BJ (cell line): ENCODE measurements around the gene HEY2. TPM values are rescaled to one million over a fixed set of nuclear protein-coding genes. Genes with fewer than 3 reads are reported as not detected.

Source experiments
- CTCF ChIA-PET: fragments of 350-600 bp; formaldehyde crosslinking; extraction: SDS; loops from one replicate; lab custom pipeline; 2021; ENCODE audit warnings: antibody characterized with exemption, inconsistent platforms; lab: Yijun Ruan, JAX
- POLR2A ChIA-PET: fragments of 300-600 bp; sonication (Branson Sonifier 250); formaldehyde crosslinking; extraction: SDS; loops from one replicate; lab custom pipeline; 2021; ENCODE audit warnings: antibody characterized with exemption; lab: Charles Lee
- DNase-seq: peaks from one replicate; pipeline ENCODE4 v3.0.0-alpha.2; 2011; ENCODE audit warnings: low read depth
- H3K27me3 ChIP-seq: 2 replicates; pipeline ENCODE4 v1.6.0; 2011; ENCODE audit warnings: low read length; ENCODE audit not compliant: control insufficient read depth, insufficient read depth
- H3K36me3 ChIP-seq: 2 replicates; pipeline ENCODE4 v1.5.1; 2011; ENCODE audit warnings: low read length; ENCODE audit not compliant: control insufficient read depth, insufficient read depth
- H3K4me3 ChIP-seq: 2 replicates; pipeline ENCODE4 v1.5.1; 2011; ENCODE audit warnings: low read depth, mild to moderate bottlenecking, control low read depth, low read length
- polyA plus RNA-seq: library from polyadenylated mRNA; depleted of rRNA; stranded (reverse); fragments of >200 nt; gene quantifications from 2 replicates; pipeline ENCODE4 v1.2.3, GENCODE V29; 2011
- TF ChIP-seq, protein P1 (sequence below): IDR thresholded peaks from 2 replicates; pipeline ENCODE4 v1.5.1; 2011; ENCODE audit warnings: low read depth, mild to moderate bottlenecking, control low read depth, inconsistent platforms, low read length, moderate library complexity; ENCODE audit not compliant: insufficient read depth

Gene HEY2
- polyA plus RNA-seq, 1 experiment, result not detected

GRCh38 chr6:125806813-125807212 lies 57.4 kb downstream of the HEY2 start:
- Histone ChIP-seq H3K27me3 (no peaks in the 10 kb centered on the region), H3K36me3 (no peaks in the 10 kb centered on the region; the same call in 1 of the 2 replicates), H3K4me3 (no peak overlapping the region)
- no peak for DNase-seq
- TF ChIP-seq, protein P1, sequence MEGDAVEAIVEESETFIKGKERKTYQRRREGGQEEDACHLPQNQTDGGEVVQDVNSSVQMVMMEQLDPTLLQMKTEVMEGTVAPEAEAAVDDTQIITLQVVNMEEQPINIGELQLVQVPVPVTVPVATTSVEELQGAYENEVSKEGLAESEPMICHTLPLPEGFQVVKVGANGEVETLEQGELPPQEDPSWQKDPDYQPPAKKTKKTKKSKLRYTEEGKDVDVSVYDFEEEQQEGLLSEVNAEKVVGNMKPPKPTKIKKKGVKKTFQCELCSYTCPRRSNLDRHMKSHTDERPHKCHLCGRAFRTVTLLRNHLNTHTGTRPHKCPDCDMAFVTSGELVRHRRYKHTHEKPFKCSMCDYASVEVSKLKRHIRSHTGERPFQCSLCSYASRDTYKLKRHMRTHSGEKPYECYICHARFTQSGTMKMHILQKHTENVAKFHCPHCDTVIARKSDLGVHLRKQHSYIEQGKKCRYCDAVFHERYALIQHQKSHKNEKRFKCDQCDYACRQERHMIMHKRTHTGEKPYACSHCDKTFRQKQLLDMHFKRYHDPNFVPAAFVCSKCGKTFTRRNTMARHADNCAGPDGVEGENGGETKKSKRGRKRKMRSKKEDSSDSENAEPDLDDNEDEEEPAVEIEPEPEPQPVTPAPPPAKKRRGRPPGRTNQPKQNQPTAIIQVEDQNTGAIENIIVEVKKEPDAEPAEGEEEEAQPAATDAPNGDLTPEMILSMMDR, result no peak
- CTCF ChIA-PET, result interaction anchor here (1.2 to 1.4 kb wide), 2 partner anchors 9 to 16 kb away, joined by 4 read pairs; partner anchors contain the start of gene NCOA7
- POLR2A ChIA-PET, result interaction anchor here (0.5 kb wide), 1 partner anchor 17 kb away, joined by 4 read pairs; no protein-coding TSS in a partner anchor

DNA sequence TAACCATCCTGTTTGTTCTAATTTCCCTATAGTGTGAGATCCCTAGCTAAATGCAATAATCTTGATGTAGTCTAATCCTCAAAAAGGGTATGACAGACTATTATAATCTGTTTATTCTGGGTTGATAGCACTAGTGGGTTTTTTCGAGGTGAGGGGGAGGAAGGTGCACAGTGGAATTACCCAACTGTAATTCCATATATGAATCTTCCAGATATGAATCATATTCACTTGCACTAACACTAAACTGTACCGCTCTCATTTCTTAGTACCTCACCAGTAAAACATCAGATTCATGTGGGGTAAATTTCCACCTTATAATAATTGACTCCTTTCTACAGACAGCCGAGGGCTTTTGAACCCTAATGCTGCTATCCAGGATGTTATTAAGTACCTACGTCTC lies 57.9 kb downstream of the HEY2 start:
- ChIA-PET POLR2A (no interaction called here), CTCF (interaction anchor here (1.2 to 1.4 kb wide), 2 partner anchors 10 to 16 kb away, joined by 4 read pairs; partner anchors contain the start of gene NCOA7)
- H3K36me3 ChIP-seq, result no peaks in the 10 kb centered on the region; the same call in 1 of the 2 replicates
- H3K4me3 ChIP-seq, result no peak overlapping the region
- H3K27me3 ChIP-seq, result no peaks in the 10 kb centered on the region
- TF ChIP-seq, protein P1, result no peak
- no peak for DNase-seq

- H3K27me3 ChIP-seq, result no peaks in the 10 kb centered on the region
- TF ChIP-seq, protein P1, result no peak
- CTCF ChIA-PET, result interaction anchor here (1.2 kb wide), 1 partner anchor 11 kb away, joined by 4 read pairs; no protein-coding TSS in a partner anchor
- POLR2A ChIA-PET, result no interaction called here
- DNase-seq, result no peak
- H3K4me3 ChIP-seq, result no peak overlapping the region
- no peaks in the 10 kb centered on the region; the same call in 1 of the 2 replicates for H3K36me3 ChIP-seq
Observed at GRCh38 chr6:125808060-125808459, 58.6 kb downstream of the HEY2 start.

DNA sequence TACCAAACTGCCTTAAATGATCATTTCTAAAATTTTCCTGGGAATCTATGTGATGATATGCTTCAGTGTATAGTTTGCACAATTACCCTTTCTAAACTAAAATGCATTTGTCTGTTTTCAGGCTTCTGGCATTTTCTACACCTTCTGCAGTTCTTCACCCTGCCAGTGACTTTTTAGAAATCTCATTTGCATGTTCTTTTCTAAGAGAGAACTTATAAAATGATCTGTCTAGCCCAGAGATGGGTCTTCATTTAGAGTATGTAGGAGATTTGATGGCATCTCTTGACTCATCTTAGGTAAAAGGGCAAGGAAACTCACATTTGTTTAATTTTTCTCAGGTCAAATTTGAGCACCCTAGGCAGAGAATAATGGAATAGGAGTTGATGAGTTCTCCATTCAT lies 59.2 kb downstream of the HEY2 start:
- no peaks in the 10 kb centered on the region; the same call in 1 of the 2 replicates for H3K36me3 ChIP-seq
- no peak for DNase-seq
- H3K27me3 ChIP-seq, result no peaks in the 10 kb centered on the region
- TF ChIP-seq, protein P1, result no peak
- CTCF ChIA-PET, result no interaction called here
- POLR2A ChIA-PET, result no interaction called here
- no peak overlapping the region for H3K4me3 ChIP-seq

GRCh38 chr6:125809570-125810170 lies 60.2 kb downstream of the HEY2 start:
- TF ChIP-seq, protein P1, result no peak
- CTCF ChIA-PET, result interaction anchor here (1.3 to 2.4 kb wide), 2 partner anchors 18 to 146 kb away, joined by 3 to 6 read pairs; no protein-coding TSS in a partner anchor
- no peaks in the 10 kb centered on the region; the same call in 1 of the 2 replicates for H3K36me3 ChIP-seq
- no peak overlapping the region for H3K4me3 ChIP-seq
- H3K27me3 ChIP-seq, result no peaks in the 10 kb centered on the region
- POLR2A ChIA-PET, result no interaction called here
- DNase-seq, result no peak
